GM23338 (cell line): ENCODE results near the gene LRP1B. TPM values are rescaled to one million over a fixed set of nuclear protein-coding genes. Genes with fewer than 3 reads are reported as not detected.

Experiments
- ATAC-seq: fragments of 200-7000 bp; cut with Tn5 transposase; 3 replicates; pipeline ENCODE4 v1.9.1; 2020
- DNase-seq: peaks from one replicate; pipeline ENCODE4 v3.0.0-alpha.2; 2015; ENCODE audit warnings: low spot score
- H2AFZ ChIP-seq: fragments of 200-600 bp; sonication (generic); 2 replicates; pipeline ENCODE4 v1.8.0; 2016; ENCODE audit warnings: antibody characterized with exemption, mild to moderate bottlenecking, moderate library complexity
- H3F3A ChIP-seq: fragments of 200-600 bp; sonication (generic); replicated peaks from 2 replicates; pipeline ENCODE4 v1.8.0; 2017; ENCODE audit warnings: antibody characterized with exemption, mixed run types, low read depth
- H3K27ac ChIP-seq: fragments of 200-600 bp; sonication (generic); 2 replicates; pipeline ENCODE4 v1.6.1; 2016; ENCODE audit warnings: low read depth
- H3K27me3 ChIP-seq: fragments of 200-600 bp; sonication (generic); 2 replicates; pipeline ENCODE4 v1.8.0; 2016; ENCODE audit warnings: mild to moderate bottlenecking, mixed run types, moderate library complexity; ENCODE audit not compliant: insufficient read depth
- H3K36me3 ChIP-seq: fragments of 200-600 bp; sonication (generic); 2 replicates; pipeline ENCODE4 v1.8.0; 2016; ENCODE audit warnings: mild to moderate bottlenecking; ENCODE audit not compliant: insufficient read depth
- H3K4me1 ChIP-seq: fragments of 200-600 bp; sonication (generic); 2 replicates; pipeline ENCODE4 v1.8.0; 2016; ENCODE audit warnings: mild to moderate bottlenecking, moderate library complexity; ENCODE audit not compliant: insufficient read depth
- H3K4me2 ChIP-seq: fragments of 200-600 bp; sonication (generic); 2 replicates; pipeline ENCODE4 v1.7.1; 2017; ENCODE audit warnings: mixed run types
- H3K4me3 ChIP-seq: fragments of 200-600 bp; sonication (generic); 2 replicates; pipeline ENCODE4 v1.6.1; 2016; ENCODE audit warnings: mixed run types
- H3K79me2 ChIP-seq: fragments of 200-600 bp; sonication (generic); replicated peaks from 2 replicates; pipeline ENCODE4 v1.8.0; 2017; ENCODE audit warnings: mild to moderate bottlenecking; ENCODE audit not compliant: insufficient read depth
- H3K9me2 ChIP-seq: fragments of 200-600 bp; sonication (generic); 2 replicates; pipeline ENCODE4 v1.8.0; 2017; ENCODE audit not compliant: insufficient read depth
- H4K20me1 ChIP-seq: fragments of 200-600 bp; sonication (generic); replicated peaks from 2 replicates; pipeline ENCODE4 v1.8.0; 2017; ENCODE audit warnings: mild to moderate bottlenecking; ENCODE audit not compliant: insufficient read depth
- H3K27ac Mint-ChIP-seq: 2 replicates; pipeline ENCODE4 v1.8.0; 2020; ENCODE audit warnings: inconsistent platforms, mild to moderate bottlenecking, moderate library complexity, mixed read lengths
- H3K27me3 Mint-ChIP-seq: 3 replicates; pipeline ENCODE4 v1.8.0; 2022; ENCODE audit warnings: low read depth, mild to moderate bottlenecking, moderate library complexity, mixed read lengths, inconsistent platforms; ENCODE audit not compliant: insufficient read depth, poor library complexity
- H3K36me3 Mint-ChIP-seq: 3 replicates; pipeline ENCODE4 v1.8.0; 2021; ENCODE audit warnings: low read depth, mild to moderate bottlenecking, inconsistent platforms, moderate library complexity, mixed read lengths
- H3K4me1 Mint-ChIP-seq: 3 replicates; pipeline ENCODE4 v1.8.0; 2020; ENCODE audit warnings: mild to moderate bottlenecking, inconsistent platforms, mixed read lengths
- H3K4me3 Mint-ChIP-seq: 3 replicates; pipeline ENCODE4 v1.8.0; 2021; ENCODE audit warnings: moderate library complexity, mild to moderate bottlenecking, inconsistent platforms, mixed read lengths
- H3K9me3 Mint-ChIP-seq: 3 replicates; pipeline ENCODE4 v1.8.0; 2020; ENCODE audit warnings: moderate library complexity, mild to moderate bottlenecking, inconsistent platforms, mixed read lengths
- CREB1 ChIP-seq: fragments of 250-450 bp; sonication (Bioruptor Pico); IDR thresholded peaks from 2 replicates; pipeline ENCODE4 v1.5.0; 2020; ENCODE audit warnings: low read depth, mild to moderate bottlenecking, moderate library complexity
- CTCF ChIP-seq, 2 experiments: fragments of 200-600 bp in 1 of 2; sonication (generic) in 1 of 2; conservative IDR thresholded peaks; 2 replicates each; pipeline versions ENCODE4 v1.5.1 to v1.6.1; 2016 to 2017; ENCODE audit warnings: antibody characterized with exemption in 2 of 2, low read depth in 2 of 2, mild to moderate bottlenecking in 2 of 2, moderate library complexity in 1 of 2
- ETS1 ChIP-seq: IDR thresholded peaks from 2 replicates; pipeline ENCODE4 v1.6.1; 2016; ENCODE audit warnings: antibody characterized with exemption
- EZH2 ChIP-seq: fragments of 200-600 bp; sonication (generic); IDR thresholded peaks from one replicate; pipeline ENCODE4 v1.8.0; 2017; ENCODE audit warnings: antibody characterized with exemption, mild to moderate bottlenecking, low read depth; ENCODE audit not compliant: unreplicated experiment
- EZH2phosphoT487 ChIP-seq: fragments of 200-600 bp; sonication (generic); IDR thresholded peaks from one replicate; pipeline ENCODE4 v1.8.1; 2018; ENCODE audit warnings: antibody characterized with exemption; ENCODE audit not compliant: unreplicated experiment
- JUNB ChIP-seq: IDR thresholded peaks from one replicate; pipeline ENCODE4 v1.6.1; 2016; ENCODE audit warnings: antibody characterized with exemption; ENCODE audit not compliant: unreplicated experiment
- NANOG ChIP-seq: IDR thresholded peaks from 2 replicates; pipeline ENCODE4 v1.6.1; 2016; ENCODE audit warnings: antibody characterized with exemption, borderline replicate concordance
- POLR2AphosphoS5 ChIP-seq: IDR thresholded peaks from 2 replicates; pipeline ENCODE4 v1.6.1; 2016; ENCODE audit warnings: antibody characterized with exemption, low read depth
- REST ChIP-seq: IDR thresholded peaks from one replicate; pipeline ENCODE4 v1.6.1; 2018; ENCODE audit warnings: antibody characterized with exemption; ENCODE audit not compliant: unreplicated experiment
- STAT1 ChIP-seq: IDR thresholded peaks from one replicate; pipeline ENCODE4 v1.6.1; 2016; ENCODE audit warnings: antibody characterized with exemption; ENCODE audit not compliant: unreplicated experiment
- ZNF114 ChIP-seq: fragments of 250-450 bp; sonication (Bioruptor Pico); IDR thresholded peaks from 2 replicates; pipeline ENCODE4 v1.5.0; 2020; ENCODE audit warnings: mild to moderate bottlenecking, moderate library complexity
- ZNF331 ChIP-seq: fragments of 250-450 bp; sonication (Bioruptor Pico); IDR thresholded peaks from 2 replicates; pipeline ENCODE4 v1.5.0; 2020; ENCODE audit warnings: low read depth, mild to moderate bottlenecking, moderate library complexity
- ZNF462 ChIP-seq: fragments of 250-450 bp; sonication (Bioruptor Pico); IDR thresholded peaks from 2 replicates; pipeline ENCODE4 v1.5.0; 2020; ENCODE audit warnings: mild to moderate bottlenecking, moderate library complexity
- polyA plus RNA-seq: library from polyadenylated mRNA; unstranded; fragments of >200 nt; fragmentation: Nextera tagmentation; extraction: Ambion mirVana; gene quantifications from 2 replicates; pipeline ENCODE4 v1.2.1, GENCODE V29; 2016
- total RNA-seq: library from RNA; depleted of rRNA; stranded (reverse); fragments of >200 nt; shearing (Covaris generic); gene quantifications from 2 replicates; pipeline ENCODE4 v1.2.3, GENCODE V29; 2014

Gene LRP1B
- total and polyA plus RNA-seq, 2 experiments from 2014 or later, result 0.15 to 0.97 TPM

GRCh38 chr2:141522048-141522447 is 608.8 kb downstream of the LRP1B start (continued):
- TF ChIP-seq POLR2AphosphoS5, result no peak
- no peak for TF ChIP-seq JUNB
- TF ChIP-seq STAT1, result no peak

GRCh38 chr2:141519906-141520305 is 610.9 kb downstream of the LRP1B start:
- Mint-ChIP-seq H3K9me3 (no peaks in the 10 kb centered on the region), H3K4me1 (peaks cover 5% of the 10 kb centered on the region; the same call in 1 of the 3 replicates), H3K27ac (no peak overlapping the region), H3K4me3 (no peak overlapping the region), H3K36me3 (no peaks in the 10 kb centered on the region), H3K27me3 (no peaks in the 10 kb centered on the region)
- TF ChIP-seq POLR2AphosphoS5, result no peak
- no peak for TF ChIP-seq CREB1 (CRISPR knock-in tag)
- no peak for TF ChIP-seq ZNF462 (CRISPR knock-in tag)
- no peak for TF ChIP-seq STAT1
- TF ChIP-seq JUNB, result no peak
- no peak for TF ChIP-seq ZNF114 (CRISPR knock-in tag)
- no peak for TF ChIP-seq ETS1
- no peak for TF ChIP-seq REST
- no peak for TF ChIP-seq NANOG
- no peak for TF ChIP-seq ZNF331
- no peak for TF ChIP-seq CTCF (conservative IDR thresholded peaks at IDR 0.05; ENCODE audit: low read depth in 2 of 2)
- no peak for TF ChIP-seq EZH2
- no peak for TF ChIP-seq EZH2phosphoT487
- no peak overlapping the region for H3K27ac ChIP-seq
- DNase-seq, result no peak
- no peaks in the 10 kb centered on the region for H3K79me2 ChIP-seq
- H3K9me2 ChIP-seq, result no peaks in the 10 kb centered on the region
- no peaks in the 10 kb centered on the region for H3F3A ChIP-seq
- H4K20me1 ChIP-seq, result no peaks in the 10 kb centered on the region
- peaks cover 8% of the 10 kb centered on the region for H3K4me1 ChIP-seq
- no peaks in the 10 kb centered on the region for H3K27me3 ChIP-seq
- H3K36me3 ChIP-seq, result no peaks in the 10 kb centered on the region
- H3K4me2 ChIP-seq, result no peak overlapping the region
- H2AFZ ChIP-seq, result no peak overlapping the region
- no peak for ATAC-seq
- H3K4me3 ChIP-seq, result no peak overlapping the region
